ENCODE measurements around the gene HBM.
"Not testable (repeated sequence)": the region's sequence is repeated elsewhere in the genome, so short reads cannot be mapped to it uniquely, and the experiment has no call there.

HBM gene

DNA sequence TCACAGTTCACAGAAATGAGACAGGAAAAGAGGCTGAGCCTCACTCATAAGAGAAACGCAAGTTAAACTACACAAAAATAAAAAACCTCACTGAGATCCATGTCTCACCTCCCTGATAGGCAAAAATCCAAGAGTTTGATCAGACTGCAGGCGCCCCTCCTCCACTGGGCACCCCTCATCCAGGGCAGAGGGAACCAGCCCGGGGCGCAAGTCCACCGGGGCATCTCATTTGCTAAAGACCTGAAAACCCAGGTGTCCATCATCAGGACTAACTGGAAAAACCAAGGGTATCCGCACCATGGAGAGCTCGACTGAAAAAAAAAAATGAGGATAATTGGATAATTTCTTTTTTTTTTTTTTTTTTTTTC lies 10.8 kb upstream of the HBM start:
- H3K4me1 Mint-ChIP-seq, result peaks cover 13% of the 10 kb centered on the region
- H3K36me3 Mint-ChIP-seq, result no peaks in the 10 kb centered on the region
- ATAC-seq (ENCODE audit: low read depth) (no peak), DNase-seq (ENCODE audit: low spot score in 2 of 2) (no peak)
- peaks cover 26% of the 10 kb centered on the region for H3K27me3 Mint-ChIP-seq
- no peaks in the 10 kb centered on the region for H3K9me3 Mint-ChIP-seq
- peak overlapping the region; percentile 49 for H3K4me3 Mint-ChIP-seq
- H3K27ac Mint-ChIP-seq, result no peak overlapping the region

DNA sequence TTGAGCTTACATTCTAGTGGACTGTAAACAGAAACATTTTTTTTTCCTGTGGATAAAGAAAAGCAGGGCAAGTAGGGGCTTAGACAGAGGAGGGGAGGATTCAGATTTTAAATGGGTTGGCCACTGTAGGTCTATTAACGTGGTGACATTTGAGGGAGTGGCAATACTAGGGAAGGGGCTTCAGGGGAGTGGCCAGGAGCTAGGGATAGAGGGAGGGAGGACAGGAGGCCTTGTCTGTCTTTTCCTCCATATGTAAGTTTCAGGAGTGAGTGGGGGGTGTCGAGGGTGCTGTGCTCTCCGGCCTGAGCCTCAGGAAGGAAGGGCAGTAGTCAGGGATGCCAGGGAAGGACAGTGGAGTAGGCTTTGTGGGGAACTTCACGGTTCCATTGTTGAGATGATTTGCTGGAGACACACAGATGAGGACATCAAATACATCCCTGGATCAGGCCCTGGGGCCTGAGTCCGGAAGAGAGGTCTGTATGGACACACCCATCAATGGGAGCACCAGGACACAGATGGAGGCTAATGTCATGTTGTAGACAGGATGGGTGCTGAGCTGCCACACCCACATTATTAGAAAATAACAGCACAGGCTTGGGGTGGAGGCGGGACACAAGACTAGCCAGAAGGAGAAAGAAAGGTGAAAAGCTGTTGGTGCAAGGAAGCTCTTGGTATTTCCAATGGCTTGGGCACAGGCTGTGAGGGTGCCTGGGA lies 6.5 kb upstream of the HBM start:
- H3K4me1 Mint-ChIP-seq, result peaks cover 9% of the 10 kb centered on the region
- H3K36me3 Mint-ChIP-seq, result no peaks in the 10 kb centered on the region
- H3K9me3 Mint-ChIP-seq, result no peaks in the 10 kb centered on the region
- no peak overlapping the region for H3K4me3 Mint-ChIP-seq
- DNase-seq (ENCODE audit: low spot score in 2 of 2) (no peak), ATAC-seq (ENCODE audit: low read depth) (no peak)
- peaks cover 26% of the 10 kb centered on the region for H3K27me3 Mint-ChIP-seq
- H3K27ac Mint-ChIP-seq, result no peak overlapping the region

DNA sequence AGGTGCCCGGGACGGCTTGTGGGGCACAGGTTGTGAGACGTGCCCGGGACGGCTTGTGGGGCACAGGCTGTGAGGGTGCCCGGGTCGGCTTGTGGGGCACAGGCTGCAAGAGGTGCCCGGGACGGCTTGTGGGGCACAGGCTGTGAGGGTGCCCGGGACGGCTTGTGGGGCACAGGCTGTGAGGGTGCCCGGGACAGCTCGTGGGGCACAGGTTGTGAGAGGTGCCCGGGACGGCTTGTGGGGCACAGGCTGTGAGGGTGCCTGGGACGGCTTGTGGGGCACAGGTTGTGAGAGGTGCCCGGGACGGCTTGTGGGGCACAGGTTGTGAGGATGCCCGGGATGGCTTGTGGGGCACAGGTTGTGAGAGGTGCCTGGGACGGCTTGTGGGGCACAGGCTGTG lies 5.5 kb upstream of the HBM start:
- DNase-seq (ENCODE audit: low spot score in 2 of 2); ATAC-seq (ENCODE audit: low read depth); H3K27ac Mint-ChIP-seq; H3K9me3 Mint-ChIP-seq; H3K36me3 Mint-ChIP-seq; H3K4me1 Mint-ChIP-seq; H3K4me3 Mint-ChIP-seq: not testable (repeated sequence)
- peaks cover 20% of the 10 kb centered on the region for H3K27me3 Mint-ChIP-seq

DNA sequence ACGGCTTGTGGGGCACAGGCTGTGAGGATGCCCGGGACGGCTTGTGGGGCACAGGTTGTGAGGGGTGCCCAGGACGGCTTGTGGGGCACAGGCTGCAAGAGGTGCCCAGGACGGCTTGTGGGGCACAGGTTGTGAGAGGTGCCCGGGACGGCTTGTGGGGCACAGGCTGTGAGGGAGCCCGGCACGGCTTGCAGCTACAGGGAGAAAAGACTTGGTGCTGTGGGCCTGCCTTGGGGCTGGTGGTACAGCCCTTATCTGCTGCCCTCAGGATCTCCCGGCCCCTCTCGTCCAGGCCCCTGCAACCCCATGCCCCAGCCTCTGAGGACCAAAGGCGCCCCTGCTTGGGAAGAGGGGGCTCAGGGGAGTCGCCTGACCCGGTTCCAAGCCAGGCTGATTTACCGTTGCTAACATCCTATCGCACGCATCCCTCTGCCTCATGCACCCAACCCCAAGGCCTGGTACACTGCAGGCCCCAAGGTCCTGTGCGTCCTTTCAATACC lies 5.0 kb upstream of the HBM start:
- Mint-ChIP-seq H3K36me3 (no peaks in the 10 kb centered on the region), H3K27ac (no peak overlapping the region), H3K27me3 (peaks cover 20% of the 10 kb centered on the region), H3K9me3 (no peaks in the 10 kb centered on the region), H3K4me1 (peaks cover 3% of the 10 kb centered on the region), H3K4me3 (no peak overlapping the region)
- ATAC-seq (ENCODE audit: low read depth), result no peak
- no peak for DNase-seq (ENCODE audit: low spot score in 2 of 2)

DNA sequence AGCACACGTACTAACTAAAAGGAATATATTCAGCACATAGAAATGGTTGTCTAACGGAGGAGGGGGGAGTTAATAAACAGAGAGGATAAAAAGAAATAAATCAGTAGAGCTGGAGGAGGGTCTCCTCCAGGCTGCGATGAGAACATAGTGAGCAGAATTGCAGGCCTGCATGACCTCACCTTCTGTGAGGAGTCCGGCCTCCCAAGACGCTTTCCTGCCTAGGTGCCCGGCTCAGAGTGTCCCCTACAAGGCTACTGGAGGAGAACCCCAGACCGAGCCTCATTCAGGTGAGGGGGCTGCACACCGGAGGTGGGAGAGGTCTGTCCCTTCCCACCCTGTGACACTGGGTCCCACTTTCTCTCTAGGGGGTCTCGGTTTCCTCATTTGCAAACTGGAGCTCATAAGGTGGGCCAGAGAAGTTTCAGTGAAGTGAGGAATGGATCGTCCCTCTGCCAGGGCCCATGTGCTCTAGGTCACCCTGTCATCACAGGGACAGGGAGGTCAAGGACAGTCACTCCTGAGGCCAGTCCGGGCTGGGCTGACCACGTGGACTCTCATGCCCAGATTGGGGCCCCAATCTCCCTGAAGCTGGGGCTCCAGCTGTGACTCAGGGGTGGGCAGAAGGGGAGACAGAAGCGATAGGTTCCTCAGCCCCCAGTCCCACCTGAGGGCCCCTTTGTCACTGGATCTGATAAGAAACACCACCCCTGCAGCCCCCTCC lies 3.3 kb upstream of the HBM start:
- no peak for ATAC-seq (ENCODE audit: low read depth)
- Mint-ChIP-seq H3K9me3 (no peaks in the 10 kb centered on the region), H3K4me1 (peaks cover 3% of the 10 kb centered on the region), H3K27me3 (peaks cover 23% of the 10 kb centered on the region), H3K4me3 (no peak overlapping the region), H3K27ac (no peak overlapping the region), H3K36me3 (no peaks in the 10 kb centered on the region)
- DNase-seq (ENCODE audit: low spot score in 2 of 2), result no peak

DNA sequence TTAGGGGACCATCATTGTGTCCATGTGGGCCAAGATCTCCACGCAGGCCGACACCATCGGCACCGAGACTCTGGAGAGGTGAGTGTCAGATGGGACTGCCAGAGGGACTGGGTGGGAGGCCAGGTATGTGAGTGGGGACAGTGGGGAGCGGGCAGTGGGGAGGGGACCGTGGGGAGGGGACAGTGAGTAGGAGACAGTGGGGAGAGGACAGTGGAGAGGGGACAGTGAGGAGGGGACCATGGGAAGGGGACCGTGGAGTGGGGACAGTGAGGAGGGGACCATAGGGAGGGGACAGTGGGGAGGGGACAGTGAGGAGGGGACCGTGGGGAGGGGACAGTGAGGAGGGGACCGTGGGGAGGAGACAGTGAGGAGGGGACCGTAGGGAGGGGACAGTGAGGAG lies 2.6 kb upstream of the HBM start:
- peaks cover 25% of the 10 kb centered on the region for H3K27me3 Mint-ChIP-seq
- not testable (repeated sequence) for DNase-seq (ENCODE audit: low spot score in 2 of 2); H3K36me3 Mint-ChIP-seq; H3K27ac Mint-ChIP-seq; H3K9me3 Mint-ChIP-seq; ATAC-seq (ENCODE audit: low read depth); H3K4me1 Mint-ChIP-seq; H3K4me3 Mint-ChIP-seq

DNA sequence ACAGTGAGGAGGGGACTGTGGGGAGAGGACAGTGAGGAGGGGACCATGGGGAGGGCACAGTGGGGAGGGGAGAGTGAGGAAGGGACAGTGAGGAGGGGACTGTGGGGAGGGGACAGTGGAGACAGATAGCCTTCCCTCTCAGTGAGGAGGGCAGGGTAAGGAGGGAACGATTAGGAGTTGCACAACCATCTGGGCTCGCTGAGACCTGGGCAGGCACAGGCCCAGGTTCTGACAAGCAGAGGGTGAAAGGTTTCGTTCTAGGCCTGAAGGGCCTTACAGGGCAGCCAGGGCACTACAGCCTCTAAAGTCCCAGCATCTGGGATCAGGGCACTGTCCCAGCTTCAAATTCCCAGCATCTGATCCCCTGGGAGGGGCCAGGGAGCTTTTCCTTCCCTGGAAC lies 2.1 kb upstream of the HBM start:
- H3K9me3 Mint-ChIP-seq; H3K27ac Mint-ChIP-seq; H3K36me3 Mint-ChIP-seq; DNase-seq (ENCODE audit: low spot score in 2 of 2); ATAC-seq (ENCODE audit: low read depth); H3K4me1 Mint-ChIP-seq; H3K4me3 Mint-ChIP-seq: not testable (repeated sequence)
- peaks cover 27% of the 10 kb centered on the region for H3K27me3 Mint-ChIP-seq

DNA sequence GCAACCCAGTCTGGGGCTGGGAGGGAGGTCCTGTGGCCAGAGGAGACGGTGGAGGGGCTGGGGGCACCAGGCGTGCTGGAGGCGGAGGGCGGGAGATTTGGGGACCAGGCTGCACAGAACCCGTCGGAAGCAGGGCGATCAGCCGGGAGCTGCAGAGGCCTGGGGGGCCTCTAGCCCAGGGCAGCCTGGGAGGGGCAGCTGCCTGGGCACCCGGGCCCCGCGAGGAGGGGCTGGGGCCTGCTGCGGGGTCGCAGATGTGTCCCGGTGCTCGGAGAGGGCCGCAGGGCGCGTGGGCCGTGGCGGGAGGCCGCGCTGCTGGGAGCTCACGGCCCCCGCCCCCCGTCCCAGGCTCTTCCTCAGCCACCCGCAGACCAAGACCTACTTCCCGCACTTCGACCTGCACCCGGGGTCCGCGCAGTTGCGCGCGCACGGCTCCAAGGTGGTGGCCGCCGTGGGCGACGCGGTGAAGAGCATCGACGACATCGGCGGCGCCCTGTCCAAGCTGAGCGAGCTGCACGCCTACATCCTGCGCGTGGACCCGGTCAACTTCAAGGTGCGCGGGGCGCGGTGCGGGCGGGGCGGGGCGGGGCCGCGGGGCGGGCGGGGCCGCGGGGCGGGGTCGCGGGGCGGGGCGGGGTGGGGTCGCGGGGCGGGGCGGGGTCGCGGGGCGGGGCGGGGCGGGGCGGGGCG lies 1.5 kb upstream of the HBM start:
- ATAC-seq (ENCODE audit: low read depth), result peak; percentile 36
- not testable (repeated sequence) for DNase-seq (ENCODE audit: low spot score in 2 of 2); H3K4me3 Mint-ChIP-seq; H3K27ac Mint-ChIP-seq; H3K4me1 Mint-ChIP-seq; H3K36me3 Mint-ChIP-seq; H3K9me3 Mint-ChIP-seq
- peaks cover 27% of the 10 kb centered on the region for H3K27me3 Mint-ChIP-seq

DNA sequence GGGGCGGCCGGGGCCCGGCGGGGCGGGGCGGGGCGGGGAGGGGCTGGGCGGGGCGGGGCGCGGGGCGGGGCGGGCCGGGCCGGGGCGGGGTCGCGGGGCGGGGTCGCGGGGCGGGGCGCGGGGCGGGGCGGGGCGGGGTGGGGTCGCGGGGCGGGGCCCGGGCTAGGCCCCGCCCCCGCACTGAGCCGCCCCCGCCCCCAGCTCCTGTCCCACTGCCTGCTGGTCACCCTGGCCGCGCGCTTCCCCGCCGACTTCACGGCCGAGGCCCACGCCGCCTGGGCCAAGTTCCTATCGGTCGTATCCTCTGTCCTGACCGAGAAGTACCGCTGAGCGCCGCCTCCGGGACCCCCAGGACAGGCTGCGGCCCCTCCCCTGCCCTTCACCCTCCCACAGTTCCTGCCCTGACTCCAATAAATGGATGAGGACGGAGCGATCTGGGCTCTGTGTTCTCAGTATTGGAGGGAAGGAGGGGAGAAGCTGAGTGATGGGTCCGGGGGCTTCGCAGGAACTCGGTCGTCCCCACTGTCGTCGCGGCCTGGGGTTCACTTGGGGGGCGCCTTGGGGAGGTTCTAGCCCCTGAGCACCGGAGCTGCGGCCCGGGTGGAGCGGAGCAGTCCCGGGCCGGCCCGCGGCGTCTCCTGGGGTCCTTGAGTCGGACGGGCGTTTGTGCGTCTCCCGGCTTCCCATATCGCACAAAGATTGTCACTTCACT lies 795 bp upstream of the HBM start:
- ATAC-seq (ENCODE audit: low read depth) (no peak), DNase-seq (ENCODE audit: low spot score in 2 of 2) (no peak)
- Mint-ChIP-seq H3K27ac (no peak overlapping the region), H3K4me3 (peak overlapping the region; percentile 53), H3K4me1 (peaks cover 3% of the 10 kb centered on the region), H3K36me3 (peaks cover 1% of the 10 kb centered on the region), H3K9me3 (no peaks in the 10 kb centered on the region), H3K27me3 (peaks cover 24% of the 10 kb centered on the region)

DNA sequence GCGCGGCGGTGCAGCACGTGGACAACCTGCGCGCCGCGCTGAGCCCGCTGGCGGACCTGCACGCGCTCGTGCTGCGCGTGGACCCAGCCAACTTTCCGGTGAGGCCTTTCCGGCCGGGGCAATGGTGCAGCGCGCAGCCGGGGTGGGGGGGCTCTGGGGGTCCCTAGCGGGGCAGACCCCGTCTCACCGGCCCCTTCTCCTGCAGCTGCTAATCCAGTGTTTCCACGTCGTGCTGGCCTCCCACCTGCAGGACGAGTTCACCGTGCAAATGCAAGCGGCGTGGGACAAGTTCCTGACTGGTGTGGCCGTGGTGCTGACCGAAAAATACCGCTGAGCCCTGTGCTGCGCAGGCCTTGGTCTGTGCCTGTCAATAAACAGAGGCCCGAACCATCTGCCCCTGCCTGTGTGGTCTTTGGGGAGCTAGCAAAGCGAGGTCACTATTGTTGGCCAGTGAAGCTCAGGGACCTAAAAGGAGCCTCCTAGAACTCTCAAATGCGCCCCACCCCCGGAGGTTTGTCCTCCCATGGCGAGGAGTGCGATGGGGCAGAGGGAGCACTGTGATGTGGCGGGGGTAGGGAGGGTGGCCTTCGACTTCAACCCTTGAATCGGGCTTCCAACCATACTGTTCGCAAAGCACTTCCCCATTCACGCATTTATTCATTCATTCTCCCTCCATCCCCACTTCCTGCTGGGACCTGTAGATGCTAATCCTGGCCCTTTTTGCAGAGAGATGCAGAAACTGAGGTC lies 770 bp downstream of the HBM start:
- Mint-ChIP-seq H3K36me3 (peaks cover 1% of the 10 kb centered on the region), H3K27me3 (peaks cover 28% of the 10 kb centered on the region), H3K4me3 (no peak overlapping the region), H3K4me1 (peaks cover 3% of the 10 kb centered on the region), H3K27ac (no peak overlapping the region), H3K9me3 (no peaks in the 10 kb centered on the region)
- no peak for ATAC-seq (ENCODE audit: low read depth)
- DNase-seq (ENCODE audit: low spot score in 2 of 2), result no peak

DNA sequence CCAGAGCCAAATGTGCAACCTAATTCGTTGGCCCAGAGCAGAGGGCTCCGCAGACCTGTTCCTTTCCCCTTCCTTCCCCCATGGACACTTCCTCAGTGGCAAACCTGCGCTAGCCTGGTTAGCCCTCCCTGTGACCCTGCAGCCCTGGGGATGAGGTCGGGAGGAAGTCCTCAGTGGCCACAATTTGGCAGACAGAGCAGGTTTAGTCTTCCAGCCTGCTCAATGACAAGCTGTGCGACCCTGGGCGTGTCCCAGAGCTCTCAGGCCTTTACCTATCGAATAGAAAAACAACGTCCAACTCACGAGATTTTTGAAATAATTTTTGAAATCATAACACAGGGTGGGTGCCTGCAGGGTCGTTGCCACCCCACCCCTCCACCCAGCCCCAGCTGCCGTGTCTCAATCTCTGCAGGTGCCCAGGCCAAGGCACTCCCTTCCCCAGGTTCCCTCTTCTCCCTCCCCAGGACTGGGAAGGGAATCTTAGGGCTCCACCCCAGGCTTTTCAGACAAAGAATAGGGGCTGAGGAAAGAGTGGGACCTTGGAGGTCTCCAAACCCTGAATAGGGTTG lies 1.4 kb downstream of the HBM start:
- ATAC-seq (ENCODE audit: low read depth) (no peak), DNase-seq (ENCODE audit: low spot score in 2 of 2) (no peak)
- peaks cover 29% of the 10 kb centered on the region for H3K27me3 Mint-ChIP-seq
- no peak overlapping the region for H3K4me3 Mint-ChIP-seq
- H3K36me3 Mint-ChIP-seq, result peaks cover 3% of the 10 kb centered on the region
- no peaks in the 10 kb centered on the region for H3K9me3 Mint-ChIP-seq
- peaks cover 3% of the 10 kb centered on the region for H3K4me1 Mint-ChIP-seq
- no peak overlapping the region for H3K27ac Mint-ChIP-seq

DNA sequence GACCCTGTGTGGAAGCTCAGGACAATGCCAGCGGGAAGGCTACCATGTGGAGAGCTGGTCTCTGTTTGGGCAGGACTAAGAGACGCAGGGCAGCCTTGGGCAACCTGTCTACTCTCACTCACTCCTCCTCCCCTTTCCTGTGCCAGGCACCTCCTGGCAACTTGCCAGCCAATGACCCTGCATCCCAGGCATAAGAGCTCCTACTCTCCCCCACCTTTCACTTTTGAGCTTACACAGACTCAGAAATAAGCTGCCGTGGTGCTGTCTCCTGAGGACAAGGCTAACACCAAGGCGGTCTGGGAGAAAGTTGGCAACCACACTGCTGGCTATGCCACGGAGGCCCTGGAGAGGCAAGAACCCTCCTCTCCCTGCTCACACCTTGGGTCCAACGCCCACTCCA lies 2.6 kb downstream of the HBM start:
- peaks cover 30% of the 10 kb centered on the region for H3K27me3 Mint-ChIP-seq
- no peak overlapping the region for H3K4me3 Mint-ChIP-seq
- ATAC-seq (ENCODE audit: low read depth), result no peak
- peaks cover 4% of the 10 kb centered on the region for H3K4me1 Mint-ChIP-seq
- H3K27ac Mint-ChIP-seq, result no peak overlapping the region
- H3K36me3 Mint-ChIP-seq, result peaks cover 3% of the 10 kb centered on the region
- no peaks in the 10 kb centered on the region for H3K9me3 Mint-ChIP-seq
- DNase-seq (ENCODE audit: low spot score in 2 of 2), result no peak

DNA sequence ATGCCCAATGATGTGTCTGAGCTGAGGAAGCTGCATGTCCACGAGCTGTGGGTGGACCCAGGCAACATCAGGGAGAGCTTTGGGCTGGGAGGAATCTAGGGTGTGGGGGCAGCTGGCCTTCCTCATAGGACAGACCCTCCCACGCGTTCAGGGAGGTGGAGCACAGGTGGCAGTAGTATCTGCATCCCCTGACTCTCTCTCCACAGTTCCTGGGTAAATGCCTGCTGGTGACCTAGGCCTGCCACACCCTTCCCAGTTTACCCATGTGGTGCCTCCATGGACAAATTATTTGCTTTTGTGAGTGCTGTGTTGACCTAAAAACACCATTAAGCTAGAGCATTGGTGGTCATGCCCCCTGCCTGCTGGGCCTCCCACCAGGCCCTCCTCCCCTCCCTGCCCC lies 3.2 kb downstream of the HBM start:
- H3K4me3 Mint-ChIP-seq, result no peak overlapping the region
- no peaks in the 10 kb centered on the region for H3K9me3 Mint-ChIP-seq
- ATAC-seq (ENCODE audit: low read depth) (no peak), DNase-seq (ENCODE audit: low spot score in 2 of 2) (no peak)
- peaks cover 3% of the 10 kb centered on the region for H3K36me3 Mint-ChIP-seq
- peaks cover 34% of the 10 kb centered on the region for H3K27me3 Mint-ChIP-seq
- no peak overlapping the region for H3K27ac Mint-ChIP-seq
- peaks cover 8% of the 10 kb centered on the region for H3K4me1 Mint-ChIP-seq
